ENCODE measurements around the gene KIZ. TPM values are rescaled to one million over a fixed set of nuclear protein-coding genes. Genes with fewer than 3 reads are reported as not detected.

The KIZ gene
- total and polyA plus RNA-seq, 2 of the 4 experiments (the other 2 are of a cell fraction) = 9.9 to 14.0 TPM

- BruUV-seq (replicated peaks) = no TSS peak
- Histone ChIP-seq H2BK20ac (ENCODE audit: low read depth, low read length) (no peak overlapping the region), H3K9me3 (ENCODE audit: control insufficient read depth, insufficient read depth, low read length) (no peaks in the 10 kb centered on the region), H3K4me1 (ENCODE audit: control insufficient read depth, insufficient read depth, low read length) (no peaks in the 10 kb centered on the region), H2AFZ (replicated peaks; ENCODE audit: low read length, poor library complexity) (no peak overlapping the region), H3K23ac (ENCODE audit: low read depth, low read length) (no peak overlapping the region), H3K18ac (ENCODE audit: low read depth, low read length) (no peak overlapping the region), H3K4me3 (ENCODE audit: insufficient read depth, low read depth, low read length) (no peak overlapping the region), H3K9me1 (ENCODE audit: insufficient read depth, low read length) (no peaks in the 10 kb centered on the region), H4K20me1 (ENCODE audit: insufficient read depth, low read length) (no peaks in the 10 kb centered on the region), H3K56ac (ENCODE audit: extremely low read depth, insufficient read depth, low read length) (no peak overlapping the region), H2BK15ac (ENCODE audit: low read depth, low read length) (no peak overlapping the region), H4K8ac (ENCODE audit: low read depth in 2 of 2, low read length in 2 of 2) (no peak overlapping the region), H2BK5ac (ENCODE audit: low read depth, low read length, poor library complexity, severe bottlenecking) (no peak overlapping the region), H3K4me2 (ENCODE audit: low read depth, low read length) (no peak overlapping the region), H3K27me3 (ENCODE audit: control insufficient read depth, insufficient read depth, low read length) (no peaks in the 10 kb centered on the region), H3K27ac (ENCODE audit: insufficient read depth, low read length) (no peak overlapping the region), H3K14ac (replicated peaks; ENCODE audit: low read depth, low read length) (no peak overlapping the region), H2AK9ac (replicated peaks; ENCODE audit: low read depth, low read length, poor library complexity) (no peak overlapping the region), H4K91ac (ENCODE audit: insufficient read depth, low read depth, low read length) (no peak overlapping the region), H4K5ac (ENCODE audit: low read depth, low read length) (no peak overlapping the region), H3K9ac (ENCODE audit: low read depth, low read length) (no peak overlapping the region), H3K36me3 (ENCODE audit: control insufficient read depth, insufficient read depth, low read length) (no peaks in the 10 kb centered on the region), H2BK120ac (ENCODE audit: low read depth, low read length) (no peak overlapping the region), H3K4ac (ENCODE audit: low read depth, low read length) (no peak overlapping the region), H3K79me1 (ENCODE audit: low read depth in 1 of 2, low read length in 2 of 2) (no peaks in the 10 kb centered on the region; a peak in 1 of 4 replicates), H2AK5ac (ENCODE audit: low read depth, low read length) (no peak overlapping the region)
- POLR2A ChIA-PET (ENCODE audit: unreplicated experiment) = no interaction called here
- ATAC-seq (ENCODE audit: low read depth) = no peak
- TF ChIP-seq CHD1 (IDR thresholded peaks at IDR 0.05; ENCODE audit: low read depth, low read length) (no peak), RAD21 (IDR thresholded peaks at IDR 0.05; ENCODE audit: low read length) (no peak), NFE2L2 (IDR thresholded peaks at IDR 0.05; ENCODE audit: low read depth, low read length) (no peak), MAZ (IDR thresholded peaks at IDR 0.05; ENCODE audit: borderline replicate concordance, low read depth, low read length) (no peak), MXI1 (IDR thresholded peaks at IDR 0.05; ENCODE audit: borderline replicate concordance, low read depth, low read length) (no peak), POLR2A (IDR thresholded peaks at IDR 0.05; ENCODE audit: low read depth, low read length) (no peak), MAFK (IDR thresholded peaks at IDR 0.05; ENCODE audit: low read depth, low read length) (no peak), SMC3 (IDR thresholded peaks at IDR 0.05; ENCODE audit: low read depth, low read length) (no peak), RCOR1 (IDR thresholded peaks at IDR 0.05; ENCODE audit: insufficient replicate concordance, low read length) (no peak), BHLHE40 (IDR thresholded peaks at IDR 0.05; ENCODE audit: low read depth, low read length) (no peak), FOS (IDR thresholded peaks at IDR 0.05; ENCODE audit: low read depth, low read length) (no peak), CEBPB (IDR thresholded peaks at IDR 0.05; ENCODE audit: low read depth, low read length) (no peak), RFX5 (IDR thresholded peaks at IDR 0.05; ENCODE audit: low read depth, low read length) (no peak)
- TF ChIP-seq, protein P1, sequence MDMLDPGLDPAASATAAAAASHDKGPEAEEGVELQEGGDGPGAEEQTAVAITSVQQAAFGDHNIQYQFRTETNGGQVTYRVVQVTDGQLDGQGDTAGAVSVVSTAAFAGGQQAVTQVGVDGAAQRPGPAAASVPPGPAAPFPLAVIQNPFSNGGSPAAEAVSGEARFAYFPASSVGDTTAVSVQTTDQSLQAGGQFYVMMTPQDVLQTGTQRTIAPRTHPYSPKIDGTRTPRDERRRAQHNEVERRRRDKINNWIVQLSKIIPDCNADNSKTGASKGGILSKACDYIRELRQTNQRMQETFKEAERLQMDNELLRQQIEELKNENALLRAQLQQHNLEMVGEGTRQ (IDR thresholded peaks at IDR 0.05; ENCODE audit: low read depth, low read length) = no peak
- TF ChIP-seq, protein P2, sequence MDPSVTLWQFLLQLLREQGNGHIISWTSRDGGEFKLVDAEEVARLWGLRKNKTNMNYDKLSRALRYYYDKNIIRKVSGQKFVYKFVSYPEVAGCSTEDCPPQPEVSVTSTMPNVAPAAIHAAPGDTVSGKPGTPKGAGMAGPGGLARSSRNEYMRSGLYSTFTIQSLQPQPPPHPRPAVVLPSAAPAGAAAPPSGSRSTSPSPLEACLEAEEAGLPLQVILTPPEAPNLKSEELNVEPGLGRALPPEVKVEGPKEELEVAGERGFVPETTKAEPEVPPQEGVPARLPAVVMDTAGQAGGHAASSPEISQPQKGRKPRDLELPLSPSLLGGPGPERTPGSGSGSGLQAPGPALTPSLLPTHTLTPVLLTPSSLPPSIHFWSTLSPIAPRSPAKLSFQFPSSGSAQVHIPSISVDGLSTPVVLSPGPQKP (IDR thresholded peaks at IDR 0.05; ENCODE audit: borderline replicate concordance, low read depth, low read length) = no peak
- TF ChIP-seq, protein P3, sequence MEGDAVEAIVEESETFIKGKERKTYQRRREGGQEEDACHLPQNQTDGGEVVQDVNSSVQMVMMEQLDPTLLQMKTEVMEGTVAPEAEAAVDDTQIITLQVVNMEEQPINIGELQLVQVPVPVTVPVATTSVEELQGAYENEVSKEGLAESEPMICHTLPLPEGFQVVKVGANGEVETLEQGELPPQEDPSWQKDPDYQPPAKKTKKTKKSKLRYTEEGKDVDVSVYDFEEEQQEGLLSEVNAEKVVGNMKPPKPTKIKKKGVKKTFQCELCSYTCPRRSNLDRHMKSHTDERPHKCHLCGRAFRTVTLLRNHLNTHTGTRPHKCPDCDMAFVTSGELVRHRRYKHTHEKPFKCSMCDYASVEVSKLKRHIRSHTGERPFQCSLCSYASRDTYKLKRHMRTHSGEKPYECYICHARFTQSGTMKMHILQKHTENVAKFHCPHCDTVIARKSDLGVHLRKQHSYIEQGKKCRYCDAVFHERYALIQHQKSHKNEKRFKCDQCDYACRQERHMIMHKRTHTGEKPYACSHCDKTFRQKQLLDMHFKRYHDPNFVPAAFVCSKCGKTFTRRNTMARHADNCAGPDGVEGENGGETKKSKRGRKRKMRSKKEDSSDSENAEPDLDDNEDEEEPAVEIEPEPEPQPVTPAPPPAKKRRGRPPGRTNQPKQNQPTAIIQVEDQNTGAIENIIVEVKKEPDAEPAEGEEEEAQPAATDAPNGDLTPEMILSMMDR (conservative IDR thresholded peaks at IDR 0.05; ENCODE audit: low read depth, low read length) = no peak
- dilution Hi-C loops (cut with HindIII; ENCODE audit: low sequenced_read_pairs, unreplicated experiment) = no loop called here
- in situ Hi-C loops (cut with MboI; ENCODE audit: low sequenced_read_pairs) = no loop called here
- CTCF ChIA-PET = no interaction called here
- DNase-seq = no peak
- no CpG with 5 or more reads among the region's 5 CpGs for WGBS, 2 experiments (ENCODE audit: extremely low coverage in 2 of 2, insufficient read length in 1 of 2)
- intact Hi-C loops (cut with micrococcal nuclease) = no loop called here
Measured at GRCh38 chr20:21191839-21192238, 66.0 kb downstream of the KIZ start.

All from IMR-90 (cell line).